Thyroid gland (tissue), 4 donors: ENCODE measurements around the gene PFKM. TPM values are rescaled to one million over a fixed set of nuclear protein-coding genes. Genes with fewer than 3 reads are reported as not detected.
A peak's percentile ranks its signal among the peaks of the same experiment; 100 is the strongest.

Source experiments
- DNase-seq, 2 donors: peaks; one replicate each; pipeline ENCODE4 v3.0.0-alpha.2; 2019
- H3K27ac ChIP-seq, 3 donors: fragments of 200-600 bp; sonication (generic); 1 replicate in 2 of 3; 2 replicates in 1 of 3; pipeline ENCODE4 v1.5.1; 2016 to 2019; ENCODE audit warnings: mild to moderate bottlenecking in 1 of 3, moderate library complexity in 1 of 3
- H3K27me3 ChIP-seq: fragments of 200-600 bp; sonication (generic); one replicate; pipeline ENCODE4 v1.5.1; 2019
- H3K36me3 ChIP-seq, 2 donors: fragments of 200-600 bp; sonication (generic); one replicate each; pipeline ENCODE4 v1.5.1; 2016 to 2019
- H3K4me1 ChIP-seq, 2 donors: fragments of 200-600 bp; sonication (generic); one replicate each; pipeline ENCODE4 v1.5.1; 2017 to 2019
- H3K4me3 ChIP-seq, 3 donors: fragments of 200-600 bp; sonication (generic); replicated peaks in 1 of 3; 1 replicate in 2 of 3; 2 replicates in 1 of 3; pipeline ENCODE4 v1.5.1; 2016; ENCODE audit warnings: mild to moderate bottlenecking in 1 of 3
- H3K9me3 ChIP-seq: fragments of 200-600 bp; sonication (generic); one replicate; pipeline ENCODE4 v1.5.1; 2017
- POLR2A ChIP-seq, 2 donors: fragments of 450-650 bp; IDR thresholded peaks; one replicate each; pipeline ENCODE4 v1.6.1; 2017; ENCODE audit warnings: antibody characterized with exemption in 2 of 2, mild to moderate bottlenecking in 2 of 2, moderate library complexity in 1 of 2
- WGBS, 2 donors: methylation state at CpG; one replicate each; pipeline ENCODE4 v1.1.5; 2017; 5-methylcytosine and 5-hydroxymethylcytosine counted together
- intact Hi-C: fragments of 100-400 bp; cut with DNase I; formaldehyde crosslinking; loops from one replicate; pipeline ENCODE4 v1.15.1; 2023
- total RNA-seq, 4 donors: library from RNA; depleted of rRNA; stranded (reverse); fragments of >200 nt; gene quantifications; one replicate each; pipeline ENCODE4 v1.2.3, GENCODE V29; 2016
- TF ChIP-seq, protein P1 (sequence below), 6 experiments: fragments of 200-600 bp in 3 of 6; fragments of 450-650 bp in 3 of 6; sonication (generic) in 3 of 6; IDR thresholded peaks; one replicate each; pipeline ENCODE4 v1.5.1; 2016 to 2019; ENCODE audit warnings: antibody characterized with exemption in 6 of 6, mild to moderate bottlenecking in 2 of 6, inconsistent platforms in 1 of 6, moderate library complexity in 1 of 6

PFKM gene
- total RNA-seq, 4 donors from 2014 or later: 36.1 to 66.7 (median 49.2) TPM

DNA sequence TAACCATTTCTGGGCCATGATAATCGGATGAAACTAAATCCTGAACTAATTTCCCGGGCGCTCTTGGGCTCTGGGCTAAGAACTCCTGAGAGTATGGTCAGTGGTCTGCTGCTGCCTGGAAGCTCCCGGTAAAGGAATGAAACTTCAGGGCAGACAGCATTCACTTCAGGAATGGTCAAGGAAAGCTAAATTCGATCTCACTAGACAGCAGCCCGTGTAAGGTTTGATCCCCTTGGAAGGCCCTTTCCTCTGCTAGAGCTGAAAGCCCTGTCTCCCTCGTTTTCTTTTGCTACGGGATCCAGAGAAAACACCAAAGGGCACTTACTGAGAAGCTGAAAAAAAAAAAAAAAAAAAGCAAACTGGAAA lies 37.5 kb downstream of the PFKM start:
- Histone ChIP-seq H3K27me3 (no peaks in the 10 kb centered on the region), H3K27ac (peak overlapping the region in 2 of 3 donors; percentile 66 to 92), H3K9me3 (no peaks in the 10 kb centered on the region), H3K36me3 (peaks cover 1 to 8% of the 10 kb centered on the region in 2 donors), H3K4me3 (peak overlapping the region; percentile 53 to 92 (median 78)), H3K4me1 (peaks cover 8 to 9% of the 10 kb centered on the region in 2 donors)
- 25 to 26% methylated on average over 8 of the region's 8 CpGs for WGBS, 2 donors
- intact Hi-C loops: loop anchor here (10.0 kb wide), 1 partner anchor 442 kb away; no protein-coding TSS in a partner anchor
- TF ChIP-seq POLR2A (IDR thresholded peaks at IDR 0.05): no peak
- TF ChIP-seq, protein P1, sequence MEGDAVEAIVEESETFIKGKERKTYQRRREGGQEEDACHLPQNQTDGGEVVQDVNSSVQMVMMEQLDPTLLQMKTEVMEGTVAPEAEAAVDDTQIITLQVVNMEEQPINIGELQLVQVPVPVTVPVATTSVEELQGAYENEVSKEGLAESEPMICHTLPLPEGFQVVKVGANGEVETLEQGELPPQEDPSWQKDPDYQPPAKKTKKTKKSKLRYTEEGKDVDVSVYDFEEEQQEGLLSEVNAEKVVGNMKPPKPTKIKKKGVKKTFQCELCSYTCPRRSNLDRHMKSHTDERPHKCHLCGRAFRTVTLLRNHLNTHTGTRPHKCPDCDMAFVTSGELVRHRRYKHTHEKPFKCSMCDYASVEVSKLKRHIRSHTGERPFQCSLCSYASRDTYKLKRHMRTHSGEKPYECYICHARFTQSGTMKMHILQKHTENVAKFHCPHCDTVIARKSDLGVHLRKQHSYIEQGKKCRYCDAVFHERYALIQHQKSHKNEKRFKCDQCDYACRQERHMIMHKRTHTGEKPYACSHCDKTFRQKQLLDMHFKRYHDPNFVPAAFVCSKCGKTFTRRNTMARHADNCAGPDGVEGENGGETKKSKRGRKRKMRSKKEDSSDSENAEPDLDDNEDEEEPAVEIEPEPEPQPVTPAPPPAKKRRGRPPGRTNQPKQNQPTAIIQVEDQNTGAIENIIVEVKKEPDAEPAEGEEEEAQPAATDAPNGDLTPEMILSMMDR (IDR thresholded peaks at IDR 0.05): no peak
- DNase-seq: no peak

DNA sequence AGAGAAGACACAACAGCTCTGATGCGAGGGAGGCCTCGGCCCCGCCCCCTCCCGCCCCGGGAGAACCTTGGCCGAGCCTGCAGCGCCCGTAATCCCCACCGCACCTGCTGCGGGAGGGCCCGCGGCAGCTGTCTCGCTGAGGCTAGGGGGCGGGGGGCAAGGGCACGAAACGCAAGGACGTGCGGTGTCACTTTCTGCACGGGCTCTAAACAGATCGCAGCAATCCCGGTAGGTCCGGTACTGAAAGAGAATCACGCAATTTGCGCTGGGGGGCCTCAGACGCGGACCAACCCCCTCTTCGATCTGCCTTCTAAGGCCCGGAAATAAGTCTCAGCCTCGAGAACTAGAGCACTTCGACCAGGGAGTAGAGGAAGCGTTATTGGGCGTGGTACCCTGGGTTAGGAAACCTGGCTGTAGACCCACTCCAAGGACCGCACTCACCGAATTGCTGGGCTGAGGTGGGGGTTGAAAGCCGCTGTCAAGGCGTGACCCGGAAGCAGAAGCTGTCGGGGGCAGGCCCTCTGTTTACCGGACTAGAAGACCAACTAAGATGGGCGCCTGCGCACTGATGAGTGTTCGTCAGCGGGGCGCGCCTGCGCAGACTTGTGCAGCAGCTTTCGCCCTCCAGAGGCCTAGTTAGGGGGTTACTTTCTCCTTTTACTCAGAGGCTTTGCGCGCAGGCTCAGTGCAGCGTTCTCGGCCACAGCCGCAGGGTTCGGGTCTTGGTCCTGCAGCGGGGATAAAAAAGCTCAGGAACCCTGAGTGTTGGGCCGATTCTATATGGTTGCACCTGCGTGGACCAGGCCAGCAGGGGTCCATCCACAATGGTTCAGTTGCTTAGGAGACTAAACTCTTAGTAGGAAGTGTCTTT lies 38.1 kb downstream of the PFKM start, which contains the start of gene ASB8:
TSS of gene ASB8 (minus strand) at position 498 of the 871 bp plus-strand sequence. CDS start 4,019 bp downstream, outside the sequence.
- Histone ChIP-seq H3K27ac (peak within 1 kb of the TSS; percentile 65 to 92 (median 66)), H3K4me3 (peak within 1 kb of the TSS; percentile 53 to 92 (median 78)), H3K27me3 (no peaks in the 10 kb centered on the region), H3K4me1 (peaks cover 8 to 9% of the 10 kb centered on the region in 2 donors), H3K36me3 (peaks cover 0 to 8% of the 10 kb centered on the region in 2 donors), H3K9me3 (no peaks in the 10 kb centered on the region)
- TF ChIP-seq, protein P1 (IDR thresholded peaks at IDR 0.05): peak in 4 of 6 experiments; percentile 50 to 68 (median 52)
- peak in 1 of 2 donors; percentile 65 for TF ChIP-seq POLR2A (IDR thresholded peaks at IDR 0.05)
- DNase-seq: peak; percentile 99
- intact Hi-C loops: loop anchor here (10.0 kb wide), 1 partner anchor 442 kb away; no protein-coding TSS in a partner anchor
- 1% methylated on average over 40 to 46 of the region's 56 CpGs for WGBS, 2 donors

DNA sequence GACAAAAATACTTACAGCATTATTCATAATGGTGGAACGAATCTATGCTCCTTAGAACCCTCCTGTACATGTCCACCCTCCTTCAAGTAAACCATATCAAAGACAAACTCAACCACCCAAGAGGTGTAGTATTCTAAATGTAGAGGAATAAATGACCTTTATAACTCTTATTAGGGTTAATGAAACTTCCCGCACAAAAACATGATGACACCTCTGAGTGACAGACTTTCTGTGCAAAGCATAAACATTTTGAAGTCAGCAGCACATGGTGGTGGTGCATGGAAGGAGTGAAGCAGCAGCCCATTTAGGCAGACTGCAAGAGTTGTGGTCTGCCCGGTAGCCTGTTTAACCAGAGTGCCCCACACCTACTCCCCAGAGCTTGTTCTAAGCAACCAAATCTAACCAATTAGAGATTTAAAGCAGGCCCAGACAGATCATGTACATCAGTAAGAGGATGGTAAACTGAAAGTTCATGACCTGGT lies 38.8 kb downstream of the PFKM start:
- H3K4me3 ChIP-seq: peak overlapping the region in 1 of 3 donors; percentile 53
- no peaks in the 10 kb centered on the region for H3K9me3 ChIP-seq
- DNase-seq: no peak
- H3K4me1 ChIP-seq: peaks cover 8 to 9% of the 10 kb centered on the region in 2 donors
- peak overlapping the region; percentile 65 to 92 (median 66) for H3K27ac ChIP-seq
- no peaks in the 10 kb centered on the region for H3K27me3 ChIP-seq
- no peak for TF ChIP-seq POLR2A (IDR thresholded peaks at IDR 0.05)
- TF ChIP-seq, protein P1 (IDR thresholded peaks at IDR 0.05): no peak
- peaks cover 0 to 4% of the 10 kb centered on the region in 2 donors for H3K36me3 ChIP-seq
- intact Hi-C loops: loop anchor here (10.0 kb wide), 1 partner anchor 443 kb away; no protein-coding TSS in a partner anchor
- 74 to 77% methylated on average over 3 of the region's 3 CpGs for WGBS, 2 donors

DNA sequence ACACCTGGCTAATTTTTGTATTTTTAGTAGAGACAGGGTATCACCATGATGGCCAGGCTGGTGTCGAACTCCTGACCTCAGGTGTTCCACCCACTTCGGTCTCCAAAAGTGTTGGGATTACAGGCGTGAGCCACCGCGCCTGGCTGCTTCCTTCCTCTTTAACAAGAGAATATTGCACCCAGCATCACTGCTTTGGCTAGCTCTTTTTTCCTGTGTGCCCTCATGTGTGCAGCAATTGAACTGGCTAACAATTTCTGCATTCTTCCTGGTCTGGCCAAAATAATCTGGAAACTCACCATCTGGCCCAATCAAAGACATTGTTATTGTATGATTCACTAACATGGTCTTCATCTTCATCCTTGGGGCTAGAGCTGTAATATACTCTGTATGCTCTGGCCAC lies 40.9 kb downstream of the PFKM start:
- peak in 1 of 2 donors; percentile 3 for DNase-seq
- intact Hi-C loops: loop anchor here (10.0 kb wide), 1 partner anchor 195 kb away; the partner anchor contains the start of gene TMEM106C
- Histone ChIP-seq H3K4me3 (no peak overlapping the region), H3K9me3 (no peaks in the 10 kb centered on the region), H3K4me1 (peaks cover 8 to 9% of the 10 kb centered on the region in 2 donors), H3K27ac (no peak overlapping the region), H3K27me3 (no peaks in the 10 kb centered on the region), H3K36me3 (no peaks in the 10 kb centered on the region)
- TF ChIP-seq POLR2A (IDR thresholded peaks at IDR 0.05): no peak
- TF ChIP-seq, protein P1 (IDR thresholded peaks at IDR 0.05): no peak
- WGBS, 2 donors: 74 to 81% methylated on average over 5 of the region's 5 CpGs
